Measurements from ENCODE around the gene GGT7.
"Not testable (repeated sequence)": the region's sequence is repeated elsewhere in the genome, so short reads cannot be mapped to it uniquely, and the experiment has no call there.

GGT7 gene

GRCh38 chr20:34872622-34873224 is at the start of gene GGT7:
GGT7 (minus strand) TSS chr20:34872856; CDS start chr20:34872815, 41 bp downstream.
- peak; percentile 83 for DNase-seq (ENCODE audit: low read depth, low spot score)

- no peak for DNase-seq (ENCODE audit: low read depth, low spot score)
These were observed 48.8 kb upstream of the GGT7 start for GRCh38 chr20:34921436-34921835.

- no peak for DNase-seq (ENCODE audit: low read depth, low spot score)
These were observed 47.4 kb upstream of the GGT7 start for GRCh38 chr20:34920055-34920454.

- no peak for DNase-seq (ENCODE audit: low read depth, low spot score)
These were observed 44.2 kb upstream of the GGT7 start for GRCh38 chr20:34916774-34917354.

GRCh38 chr20:34915749-34916455 is 43.2 kb upstream of the GGT7 start:
- DNase-seq (ENCODE audit: low read depth, low spot score) = no peak

GRCh38 chr20:34915131-34915530 is 42.5 kb upstream of the GGT7 start:
- DNase-seq (ENCODE audit: low read depth, low spot score) = no peak

- DNase-seq (ENCODE audit: low read depth, low spot score) = no peak
These were observed 35.2 kb upstream of the GGT7 start for GRCh38 chr20:34907616-34908469.

GRCh38 chr20:34904202-34904621 is 31.6 kb upstream of the GGT7 start:
- DNase-seq (ENCODE audit: low read depth, low spot score) = no peak

- not testable (repeated sequence) for DNase-seq (ENCODE audit: low read depth, low spot score)
These were observed 26.1 kb upstream of the GGT7 start for GRCh38 chr20:34898731-34899130.

GRCh38 chr20:34898129-34898528 is 25.5 kb upstream of the GGT7 start:
- DNase-seq (ENCODE audit: low read depth, low spot score) = not testable (repeated sequence)

GRCh38 chr20:34896086-34896621 is 23.5 kb upstream of the GGT7 start:
- DNase-seq (ENCODE audit: low read depth, low spot score) = no peak

- no peak for DNase-seq (ENCODE audit: low read depth, low spot score)
These were observed 22.8 kb upstream of the GGT7 start for GRCh38 chr20:34895465-34895864.

- DNase-seq (ENCODE audit: low read depth, low spot score) = no peak
These were observed 22.1 kb upstream of the GGT7 start for GRCh38 chr20:34894723-34895122.

GRCh38 chr20:34892671-34893070 is 20.0 kb upstream of the GGT7 start:
- no peak for DNase-seq (ENCODE audit: low read depth, low spot score)

GRCh38 chr20:34891166-34892062 is 18.8 kb upstream of the GGT7 start:
- DNase-seq (ENCODE audit: low read depth, low spot score) = no peak

- no peak for DNase-seq (ENCODE audit: low read depth, low spot score)
These were observed 15.8 kb upstream of the GGT7 start for GRCh38 chr20:34888468-34888867.

GRCh38 chr20:34887023-34887422 is 14.4 kb upstream of the GGT7 start:
- DNase-seq (ENCODE audit: low read depth, low spot score) = no peak

GRCh38 chr20:34886122-34886521 is 13.5 kb upstream of the GGT7 start:
- DNase-seq (ENCODE audit: low read depth, low spot score) = no peak

- no peak for DNase-seq (ENCODE audit: low read depth, low spot score)
These were observed 11.6 kb upstream of the GGT7 start for GRCh38 chr20:34884260-34884659.

- no peak for DNase-seq (ENCODE audit: low read depth, low spot score)
These were observed 11.2 kb upstream of the GGT7 start for GRCh38 chr20:34883809-34884208.
